Hypothalamus (tissue), 51 donors: ENCODE data around the gene OR2AG2.

Experiments used
- DNase-seq, 51 donors: peaks; one replicate each; lab custom pipeline; 2025; lab: John Stamatoyannopoulos, UW

Gene OR2AG2

GRCh38 chr11:6742260-6742659 is 29.5 kb downstream of the OR2AG2 start:
- no peak for DNase-seq

GRCh38 chr11:6738590-6738989 is 33.2 kb downstream of the OR2AG2 start:
- no peak for DNase-seq

GRCh38 chr11:6737872-6738466 is 33.8 kb downstream of the OR2AG2 start:
- DNase-seq = peak in 6 of 51 donors; percentile 3 to 16 (median 12)

GRCh38 chr11:6736495-6737121 is 35.2 kb downstream of the OR2AG2 start:
- no peak for DNase-seq

- no peak for DNase-seq
These were observed 36.5 kb downstream of the OR2AG2 start for GRCh38 chr11:6735306-6735705.

- no peak for DNase-seq
These were observed 37.2 kb downstream of the OR2AG2 start for GRCh38 chr11:6734616-6735015.

GRCh38 chr11:6733326-6734275 is 38.2 kb downstream of the OR2AG2 start:
- no peak for DNase-seq

- no peak for DNase-seq
These were observed 43.6 kb downstream of the OR2AG2 start for GRCh38 chr11:6727971-6728760.

GRCh38 chr11:6725386-6725896 is 46.3 kb downstream of the OR2AG2 start:
- DNase-seq = no peak

GRCh38 chr11:6724013-6724412 is 47.8 kb downstream of the OR2AG2 start:
- DNase-seq = no peak

GRCh38 chr11:6721343-6721742 is 50.4 kb downstream of the OR2AG2 start:
- no peak for DNase-seq

GRCh38 chr11:6719576-6719975 is 52.2 kb downstream of the OR2AG2 start:
- DNase-seq = no peak

- no peak for DNase-seq
These were observed 54.4 kb downstream of the OR2AG2 start for GRCh38 chr11:6717426-6717825.
